ENCODE data around the gene PROSER2. TPM values are rescaled to one million over a fixed set of nuclear protein-coding genes. Genes with fewer than 3 reads are reported as not detected.

PROSER2 gene
- total and polyA plus RNA-seq, 2 of the 13 experiments (the other 11 are each of a cell fraction or from before 2014, with no cell fraction given), result 6.9 to 7.7 TPM

DNA sequence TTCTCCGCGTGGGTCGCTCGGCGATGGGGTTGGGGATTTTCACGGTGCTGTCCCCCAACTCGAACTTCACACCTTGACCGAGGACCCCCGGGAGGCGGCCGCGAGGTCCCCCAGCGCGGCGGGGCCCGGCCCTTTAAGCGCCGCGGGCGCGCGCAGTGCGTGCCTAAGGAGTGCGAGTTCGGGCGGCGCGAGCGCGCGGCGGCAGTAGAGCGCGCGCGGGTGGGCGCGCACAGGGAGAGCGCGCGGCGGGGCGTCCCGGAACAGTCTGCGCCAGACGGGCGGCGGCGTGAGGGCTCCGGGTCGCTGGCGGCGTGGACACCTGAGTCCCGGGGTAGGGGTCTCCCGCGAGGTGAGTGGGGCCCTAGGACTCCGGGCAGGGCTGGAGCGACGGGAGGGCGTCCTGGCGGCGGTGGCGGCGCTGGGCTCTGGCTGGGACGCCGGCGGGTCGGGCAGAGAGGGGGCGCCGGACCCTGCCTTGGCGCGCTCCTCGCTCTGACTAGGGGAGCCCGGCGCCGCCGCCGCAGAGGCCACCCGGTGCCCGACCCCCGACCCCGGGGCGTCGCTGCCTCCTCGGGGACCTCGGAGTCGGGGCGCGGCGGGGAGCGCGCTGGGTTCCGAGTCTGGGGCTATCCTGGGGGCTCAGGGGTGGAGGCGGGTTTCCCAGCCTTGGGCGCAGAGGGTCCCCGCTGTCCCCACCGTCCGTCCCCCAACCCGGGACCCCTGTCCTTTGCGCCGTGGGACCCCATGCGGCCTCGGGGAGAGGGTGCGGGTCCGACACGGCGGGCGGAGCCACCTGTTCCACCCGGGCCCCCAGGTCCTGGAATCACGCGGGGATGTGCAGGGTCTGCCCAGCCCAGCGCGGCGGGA is at the start of gene PROSER2 (continued):
- no peak for TF ChIP-seq POLR2AphosphoS2 (IDR thresholded peaks at IDR 0.05; ENCODE audit: low read depth, low read length)
- TF ChIP-seq, protein P1, sequence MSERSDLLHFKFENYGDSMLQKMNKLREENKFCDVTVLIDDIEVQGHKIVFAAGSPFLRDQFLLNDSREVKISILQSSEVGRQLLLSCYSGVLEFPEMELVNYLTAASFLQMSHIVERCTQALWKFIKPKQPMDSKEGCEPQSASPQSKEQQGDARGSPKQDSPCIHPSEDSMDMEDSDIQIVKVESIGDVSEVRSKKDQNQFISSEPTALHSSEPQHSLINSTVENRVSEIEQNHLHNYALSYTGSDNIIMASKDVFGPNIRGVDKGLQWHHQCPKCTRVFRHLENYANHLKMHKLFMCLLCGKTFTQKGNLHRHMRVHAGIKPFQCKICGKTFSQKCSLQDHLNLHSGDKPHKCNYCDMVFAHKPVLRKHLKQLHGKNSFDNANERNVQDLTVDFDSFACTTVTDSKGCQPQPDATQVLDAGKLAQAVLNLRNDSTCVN (CRISPR knock-in tag; IDR thresholded peaks at IDR 0.05; ENCODE audit: borderline replicate concordance), result no peak
- TF ChIP-seq MED13 (CRISPR knock-in tag; IDR thresholded peaks at IDR 0.05), result no peak
- TF ChIP-seq MEIS2 (CRISPR knock-in tag; IDR thresholded peaks at IDR 0.05), result peak; percentile 39; the same call in 1 of the 2 replicates
- no peak for TF ChIP-seq BRCA1 (CRISPR knock-in tag; IDR thresholded peaks at IDR 0.05)
- no peak for TF ChIP-seq ZNF567 (CRISPR knock-in tag; IDR thresholded peaks at IDR 0.05; ENCODE audit: borderline replicate concordance)
- no peak for TF ChIP-seq FOXK1 (CRISPR knock-in tag; IDR thresholded peaks at IDR 0.05; ENCODE audit: borderline replicate concordance, low read depth)
- TF ChIP-seq, protein P2, sequence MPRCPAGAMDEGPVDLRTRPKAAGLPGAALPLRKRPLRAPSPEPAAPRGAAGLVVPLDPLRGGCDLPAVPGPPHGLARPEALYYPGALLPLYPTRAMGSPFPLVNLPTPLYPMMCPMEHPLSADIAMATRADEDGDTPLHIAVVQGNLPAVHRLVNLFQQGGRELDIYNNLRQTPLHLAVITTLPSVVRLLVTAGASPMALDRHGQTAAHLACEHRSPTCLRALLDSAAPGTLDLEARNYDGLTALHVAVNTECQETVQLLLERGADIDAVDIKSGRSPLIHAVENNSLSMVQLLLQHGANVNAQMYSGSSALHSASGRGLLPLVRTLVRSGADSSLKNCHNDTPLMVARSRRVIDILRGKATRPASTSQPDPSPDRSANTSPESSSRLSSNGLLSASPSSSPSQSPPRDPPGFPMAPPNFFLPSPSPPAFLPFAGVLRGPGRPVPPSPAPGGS (CRISPR knock-in tag; IDR thresholded peaks at IDR 0.05), result peak; percentile 79; the same call in 1 of the 2 replicates
- TF ChIP-seq ZNF672 (CRISPR knock-in tag; IDR thresholded peaks at IDR 0.05), result no peak
- TF ChIP-seq RBM22 (optimal IDR thresholded peaks at IDR 0.05; ENCODE audit: low read length), result no peak
- TF ChIP-seq, protein P3, sequence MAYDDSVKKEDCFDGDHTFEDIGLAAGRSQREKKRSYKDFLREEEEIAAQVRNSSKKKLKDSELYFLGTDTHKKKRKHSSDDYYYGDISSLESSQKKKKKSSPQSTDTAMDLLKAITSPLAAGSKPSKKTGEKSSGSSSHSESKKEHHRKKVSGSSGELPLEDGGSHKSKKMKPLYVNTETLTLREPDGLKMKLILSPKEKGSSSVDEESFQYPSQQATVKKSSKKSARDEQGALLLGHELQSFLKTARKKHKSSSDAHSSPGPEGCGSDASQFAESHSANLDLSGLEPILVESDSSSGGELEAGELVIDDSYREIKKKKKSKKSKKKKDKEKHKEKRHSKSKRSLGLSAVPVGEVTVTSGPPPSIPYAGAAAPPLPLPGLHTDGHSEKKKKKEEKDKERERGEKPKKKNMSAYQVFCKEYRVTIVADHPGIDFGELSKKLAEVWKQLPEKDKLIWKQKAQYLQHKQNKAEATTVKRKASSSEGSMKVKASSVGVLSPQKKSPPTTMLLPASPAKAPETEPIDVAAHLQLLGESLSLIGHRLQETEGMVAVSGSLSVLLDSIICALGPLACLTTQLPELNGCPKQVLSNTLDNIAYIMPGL (CRISPR knock-in tag; IDR thresholded peaks at IDR 0.05; ENCODE audit: borderline replicate concordance in 1 of 2, low read depth in 1 of 2), result peak; percentile 74 to 86
- TF ChIP-seq JUND (CRISPR knock-in tag; IDR thresholded peaks at IDR 0.05), result no peak
- no peak for TF ChIP-seq TEAD2 (CRISPR knock-in tag; IDR thresholded peaks at IDR 0.05)
- TF ChIP-seq ZNF33B (CRISPR knock-in tag; IDR thresholded peaks at IDR 0.05), result no peak
- no peak; the same call in 1 of the 2 replicates for TF ChIP-seq ZBTB7B (CRISPR knock-in tag; IDR thresholded peaks at IDR 0.05)
- TF ChIP-seq, protein P4, sequence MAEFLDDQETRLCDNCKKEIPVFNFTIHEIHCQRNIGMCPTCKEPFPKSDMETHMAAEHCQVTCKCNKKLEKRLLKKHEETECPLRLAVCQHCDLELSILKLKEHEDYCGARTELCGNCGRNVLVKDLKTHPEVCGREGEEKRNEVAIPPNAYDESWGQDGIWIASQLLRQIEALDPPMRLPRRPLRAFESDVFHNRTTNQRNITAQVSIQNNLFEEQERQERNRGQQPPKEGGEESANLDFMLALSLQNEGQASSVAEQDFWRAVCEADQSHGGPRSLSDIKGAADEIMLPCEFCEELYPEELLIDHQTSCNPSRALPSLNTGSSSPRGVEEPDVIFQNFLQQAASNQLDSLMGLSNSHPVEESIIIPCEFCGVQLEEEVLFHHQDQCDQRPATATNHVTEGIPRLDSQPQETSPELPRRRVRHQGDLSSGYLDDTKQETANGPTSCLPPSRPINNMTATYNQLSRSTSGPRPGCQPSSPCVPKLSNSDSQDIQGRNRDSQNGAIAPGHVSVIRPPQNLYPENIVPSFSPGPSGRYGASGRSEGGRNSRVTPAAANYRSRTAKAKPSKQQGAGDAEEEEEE (CRISPR knock-in tag; IDR thresholded peaks at IDR 0.05; ENCODE audit: borderline replicate concordance), result no peak
- TF ChIP-seq HDAC6 (IDR thresholded peaks at IDR 0.05; ENCODE audit: low read depth, low read length), result no peak
- peak; percentile 24; the same call in 1 of the 2 replicates for TF ChIP-seq ZNF331 (CRISPR knock-in tag; IDR thresholded peaks at IDR 0.05)
- TF ChIP-seq, protein P5, sequence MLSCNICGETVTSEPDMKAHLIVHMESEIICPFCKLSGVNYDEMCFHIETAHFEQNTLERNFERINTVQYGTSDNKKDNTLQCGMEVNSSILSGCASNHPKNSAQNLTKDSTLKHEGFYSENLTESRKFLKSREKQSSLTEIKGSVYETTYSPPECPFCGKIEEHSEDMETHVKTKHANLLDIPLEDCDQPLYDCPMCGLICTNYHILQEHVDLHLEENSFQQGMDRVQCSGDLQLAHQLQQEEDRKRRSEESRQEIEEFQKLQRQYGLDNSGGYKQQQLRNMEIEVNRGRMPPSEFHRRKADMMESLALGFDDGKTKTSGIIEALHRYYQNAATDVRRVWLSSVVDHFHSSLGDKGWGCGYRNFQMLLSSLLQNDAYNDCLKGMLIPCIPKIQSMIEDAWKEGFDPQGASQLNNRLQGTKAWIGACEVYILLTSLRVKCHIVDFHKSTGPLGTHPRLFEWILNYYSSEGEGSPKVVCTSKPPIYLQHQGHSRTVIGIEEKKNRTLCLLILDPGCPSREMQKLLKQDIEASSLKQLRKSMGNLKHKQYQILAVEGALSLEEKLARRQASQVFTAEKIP (CRISPR knock-in tag; IDR thresholded peaks at IDR 0.05; ENCODE audit: borderline replicate concordance), result no peak
- no peak for TF ChIP-seq ZNF263 (CRISPR knock-in tag; IDR thresholded peaks at IDR 0.05)

Measured in HepG2 (cell line).